Measurements from ENCODE around the gene ZBTB5.
"Not testable (repeated sequence)": the region's sequence is repeated elsewhere in the genome, so short reads cannot be mapped to it uniquely, and the experiment has no call there.

Gene ZBTB5

GRCh38 chr9:37408933-37409710 is 56.1 kb downstream of the ZBTB5 start:
- Histone ChIP-seq H3K36me3 (ENCODE audit: insufficient read depth, low read depth, low read length) (no peaks in the 10 kb centered on the region), H3K27me3 (ENCODE audit: insufficient read depth, low read length) (no peaks in the 10 kb centered on the region), H3K9ac (ENCODE audit: low read depth, low read length) (no peak overlapping the region), H3K27ac (ENCODE audit: low read length) (no peak overlapping the region), H3K4me3 (ENCODE audit: low read length) (no peak overlapping the region), H3K9me3 (ENCODE audit: insufficient read depth, low read depth, low read length) (no peaks in the 10 kb centered on the region), H3K4me1 (ENCODE audit: insufficient read depth, low read length) (0 out of 2 replicates have a peak, but pooled peaks cover 3% of the 10 kb centered on the region)

- Histone ChIP-seq H3K36me3 (ENCODE audit: insufficient read depth, low read depth, low read length) (no peaks in the 10 kb centered on the region), H3K9me3 (ENCODE audit: insufficient read depth, low read depth, low read length) (no peaks in the 10 kb centered on the region), H3K4me3 (ENCODE audit: low read length) (no peak overlapping the region), H3K4me1 (ENCODE audit: insufficient read depth, low read length) (0 out of 2 replicates have a peak, but pooled peaks cover 3% of the 10 kb centered on the region), H3K27me3 (ENCODE audit: insufficient read depth, low read length) (no peaks in the 10 kb centered on the region), H3K9ac (ENCODE audit: low read depth, low read length) (no peak overlapping the region), H3K27ac (ENCODE audit: low read length) (no peak overlapping the region)
These were observed 57.8 kb downstream of the ZBTB5 start for GRCh38 chr9:37407468-37407867.

DNA sequence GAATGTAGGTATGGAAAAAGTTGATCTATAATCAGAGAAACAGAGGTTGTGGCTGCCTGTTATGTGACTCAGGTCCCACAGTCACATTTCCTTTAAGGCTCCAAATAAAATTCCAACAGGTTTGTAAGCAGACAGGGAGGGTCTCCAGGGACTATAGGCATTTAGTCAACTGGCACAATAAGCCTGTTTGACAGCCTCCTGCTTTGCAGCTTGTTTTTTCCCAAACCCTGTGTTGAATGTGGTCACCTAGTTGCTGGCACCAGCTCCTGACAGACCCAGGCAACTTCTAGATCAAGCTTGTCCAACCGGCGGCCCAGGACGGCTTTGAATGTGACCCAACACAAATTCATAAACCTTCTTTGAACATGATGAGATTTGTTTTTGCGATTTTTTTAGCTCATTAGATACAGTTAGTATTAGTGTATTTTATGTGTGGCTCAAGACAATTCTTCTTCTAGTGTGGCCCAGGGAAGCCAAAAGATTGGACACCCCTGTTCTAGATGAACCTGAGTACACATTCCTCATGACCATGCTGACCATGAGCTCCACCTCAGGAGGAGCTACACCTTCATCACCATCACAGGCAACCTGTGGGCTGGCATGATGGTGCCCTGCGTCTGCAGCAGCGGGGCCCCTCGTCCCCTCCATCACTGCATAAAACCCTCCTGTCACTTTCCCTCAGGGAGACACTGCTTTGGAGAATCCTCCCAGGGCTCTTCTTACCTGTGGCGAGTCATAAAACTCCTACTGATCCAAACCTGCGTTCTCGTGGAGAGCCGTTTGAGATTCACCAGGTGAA is 58.4 kb downstream of the ZBTB5 start:
- no peak overlapping the region for H3K9ac ChIP-seq (ENCODE audit: low read depth, low read length)
- no peaks in the 10 kb centered on the region for H3K36me3 ChIP-seq (ENCODE audit: insufficient read depth, low read depth, low read length)
- no peak overlapping the region for H3K4me3 ChIP-seq (ENCODE audit: low read length)
- no peaks in the 10 kb centered on the region for H3K27me3 ChIP-seq (ENCODE audit: insufficient read depth, low read length)
- no peaks in the 10 kb centered on the region for H3K9me3 ChIP-seq (ENCODE audit: insufficient read depth, low read depth, low read length)
- H3K27ac ChIP-seq (ENCODE audit: low read length): no peak overlapping the region
- 0 out of 2 replicates have a peak, but pooled peaks cover 3% of the 10 kb centered on the region for H3K4me1 ChIP-seq (ENCODE audit: insufficient read depth, low read length)

GRCh38 chr9:37405764-37406380 is 59.4 kb downstream of the ZBTB5 start:
- Histone ChIP-seq H3K4me3 (ENCODE audit: low read length) (no peak overlapping the region), H3K27me3 (ENCODE audit: insufficient read depth, low read length) (no peaks in the 10 kb centered on the region), H3K9me3 (ENCODE audit: insufficient read depth, low read depth, low read length) (no peaks in the 10 kb centered on the region), H3K27ac (ENCODE audit: low read length) (no peak overlapping the region), H3K9ac (ENCODE audit: low read depth, low read length) (no peak overlapping the region), H3K36me3 (ENCODE audit: insufficient read depth, low read depth, low read length) (no peaks in the 10 kb centered on the region), H3K4me1 (ENCODE audit: insufficient read depth, low read length) (no peaks in the 10 kb centered on the region)

- Histone ChIP-seq H3K4me3 (ENCODE audit: low read length) (no peak overlapping the region), H3K27me3 (ENCODE audit: insufficient read depth, low read length) (no peaks in the 10 kb centered on the region), H3K4me1 (ENCODE audit: insufficient read depth, low read length) (no peaks in the 10 kb centered on the region), H3K9ac (ENCODE audit: low read depth, low read length) (no peak overlapping the region), H3K36me3 (ENCODE audit: insufficient read depth, low read depth, low read length) (no peaks in the 10 kb centered on the region), H3K27ac (ENCODE audit: low read length) (no peak overlapping the region), H3K9me3 (ENCODE audit: insufficient read depth, low read depth, low read length) (no peaks in the 10 kb centered on the region)
These were observed 59.9 kb downstream of the ZBTB5 start for GRCh38 chr9:37405350-37405749.

- H3K27me3 ChIP-seq (ENCODE audit: insufficient read depth, low read length): no peaks in the 10 kb centered on the region
- H3K4me3 ChIP-seq (ENCODE audit: low read length): no peak overlapping the region
- H3K4me1 ChIP-seq (ENCODE audit: insufficient read depth, low read length): no peaks in the 10 kb centered on the region
- no peak overlapping the region for H3K9ac ChIP-seq (ENCODE audit: low read depth, low read length)
- H3K9me3 ChIP-seq (ENCODE audit: insufficient read depth, low read depth, low read length): no peaks in the 10 kb centered on the region
- H3K27ac ChIP-seq (ENCODE audit: low read length): no peak overlapping the region
- H3K36me3 ChIP-seq (ENCODE audit: insufficient read depth, low read depth, low read length): no peaks in the 10 kb centered on the region
These were observed 60.7 kb downstream of the ZBTB5 start for GRCh38 chr9:37404590-37404989.

DNA sequence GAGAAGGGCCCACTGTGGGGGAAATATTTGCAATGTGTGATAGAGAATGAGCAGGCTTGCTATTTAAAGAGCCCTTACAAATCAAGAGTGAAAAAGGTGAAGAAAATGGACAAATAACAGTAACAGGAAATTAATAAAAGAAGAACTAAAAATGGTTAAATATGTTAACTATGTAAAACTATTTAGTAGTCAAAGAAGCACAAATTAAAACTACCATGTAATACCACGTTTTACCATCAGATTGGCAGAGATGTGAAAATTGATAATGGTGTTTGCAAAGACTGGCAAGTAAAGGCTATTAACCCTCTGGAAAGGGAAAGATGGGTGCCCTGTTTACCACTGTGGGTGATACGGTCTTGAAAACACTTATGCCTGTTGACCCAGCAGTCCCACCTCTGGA is 65.9 kb downstream of the ZBTB5 start:
- no peak overlapping the region for H3K9ac ChIP-seq (ENCODE audit: low read depth, low read length)
- no peaks in the 10 kb centered on the region for H3K27me3 ChIP-seq (ENCODE audit: insufficient read depth, low read length)
- no peaks in the 10 kb centered on the region for H3K4me1 ChIP-seq (ENCODE audit: insufficient read depth, low read length)
- H3K4me3 ChIP-seq (ENCODE audit: low read length): no peak overlapping the region
- no peaks in the 10 kb centered on the region for H3K36me3 ChIP-seq (ENCODE audit: insufficient read depth, low read depth, low read length)
- no peak overlapping the region for H3K27ac ChIP-seq (ENCODE audit: low read length)
- H3K9me3 ChIP-seq (ENCODE audit: insufficient read depth, low read depth, low read length): no peaks in the 10 kb centered on the region

DNA sequence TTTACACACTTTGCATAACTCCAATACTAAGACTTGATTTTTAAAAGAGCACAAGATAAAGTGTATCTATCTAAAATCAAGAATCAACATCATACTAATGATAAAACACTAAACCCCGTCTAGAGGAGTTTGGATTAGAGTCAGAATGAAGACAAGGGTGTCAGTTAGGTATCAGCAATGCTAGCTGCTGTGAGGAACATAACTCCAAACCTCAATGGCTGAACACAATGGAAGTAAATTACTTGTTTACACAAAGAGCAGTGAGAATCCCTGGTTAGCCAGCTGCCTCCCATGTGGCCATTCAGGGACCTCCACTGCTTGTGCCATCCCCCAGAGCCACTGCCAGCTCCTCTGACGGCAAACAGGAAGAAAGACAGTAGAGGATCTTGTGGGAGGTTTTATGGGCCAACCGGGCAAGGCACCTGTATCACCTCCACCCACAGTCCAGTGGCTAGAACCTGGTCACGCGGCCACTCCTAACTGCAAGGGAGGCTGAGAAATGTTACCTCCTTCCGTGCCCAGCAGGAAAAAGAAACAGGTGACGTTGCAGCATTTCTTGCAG is 66.7 kb downstream of the ZBTB5 start:
- Histone ChIP-seq H3K27ac (ENCODE audit: low read length) (no peak overlapping the region), H3K9ac (ENCODE audit: low read depth, low read length) (no peak overlapping the region)

DNA sequence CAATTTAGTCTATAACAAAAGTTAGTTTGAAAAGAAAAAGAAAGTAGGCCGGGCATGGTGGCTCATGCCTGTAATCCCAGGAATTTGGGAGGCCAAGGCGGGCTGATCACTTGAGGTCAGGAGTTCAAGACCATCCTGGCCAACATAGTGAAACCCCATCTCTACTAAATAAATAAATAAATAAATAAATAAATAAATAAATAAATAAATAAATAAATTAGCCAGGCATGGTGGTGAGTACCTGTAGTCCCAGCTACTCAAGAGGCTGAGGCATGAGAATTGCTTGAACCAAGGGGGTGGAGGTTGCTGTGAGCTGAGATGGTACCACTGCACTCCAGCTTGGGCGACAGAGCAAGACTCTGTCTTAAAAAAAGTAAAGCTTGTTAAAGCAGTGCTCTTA is 67.3 kb downstream of the ZBTB5 start:
- H3K9ac ChIP-seq (ENCODE audit: low read depth, low read length); H3K36me3 ChIP-seq (ENCODE audit: insufficient read depth, low read depth, low read length); H3K4me3 ChIP-seq (ENCODE audit: low read length); H3K27me3 ChIP-seq (ENCODE audit: insufficient read depth, low read length); H3K4me1 ChIP-seq (ENCODE audit: insufficient read depth, low read length); H3K9me3 ChIP-seq (ENCODE audit: insufficient read depth, low read depth, low read length); H3K27ac ChIP-seq (ENCODE audit: low read length): not testable (repeated sequence)

More for the DNA sequence above, 66.7 kb downstream of the ZBTB5 start:
- Histone ChIP-seq H3K4me3 (ENCODE audit: low read length) (no peak overlapping the region), H3K27me3 (ENCODE audit: insufficient read depth, low read length) (no peaks in the 10 kb centered on the region), H3K36me3 (ENCODE audit: insufficient read depth, low read depth, low read length) (no peaks in the 10 kb centered on the region), H3K9me3 (ENCODE audit: insufficient read depth, low read depth, low read length) (no peaks in the 10 kb centered on the region), H3K4me1 (ENCODE audit: insufficient read depth, low read length) (no peaks in the 10 kb centered on the region)

DNA sequence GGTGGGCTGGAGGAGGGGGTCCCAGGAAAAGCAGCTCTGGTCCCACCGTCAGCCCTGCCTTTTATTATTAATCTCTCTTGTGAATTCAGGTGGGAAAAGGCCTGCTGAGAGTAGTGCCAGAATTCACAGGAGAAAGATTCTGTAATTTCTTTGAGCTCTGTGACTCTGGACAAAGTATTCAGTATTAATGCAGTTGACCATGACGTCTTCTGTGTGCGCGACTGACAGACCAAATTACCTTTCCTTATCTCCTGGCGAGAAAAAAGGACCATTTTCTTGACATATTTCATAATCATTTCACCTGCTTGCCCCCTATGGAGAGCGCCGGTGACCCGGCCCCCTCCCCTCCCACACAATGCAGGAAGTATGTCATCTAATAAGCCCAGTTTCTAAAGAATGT is 69.6 kb downstream of the ZBTB5 start:
- Histone ChIP-seq H3K4me3 (ENCODE audit: low read length) (no peak overlapping the region), H3K9ac (ENCODE audit: low read depth, low read length) (no peak overlapping the region), H3K9me3 (ENCODE audit: insufficient read depth, low read depth, low read length) (no peaks in the 10 kb centered on the region), H3K4me1 (ENCODE audit: insufficient read depth, low read length) (no peaks in the 10 kb centered on the region), H3K36me3 (ENCODE audit: insufficient read depth, low read depth, low read length) (no peaks in the 10 kb centered on the region), H3K27me3 (ENCODE audit: insufficient read depth, low read length) (no peaks in the 10 kb centered on the region), H3K27ac (ENCODE audit: low read length) (no peak overlapping the region)

DNA sequence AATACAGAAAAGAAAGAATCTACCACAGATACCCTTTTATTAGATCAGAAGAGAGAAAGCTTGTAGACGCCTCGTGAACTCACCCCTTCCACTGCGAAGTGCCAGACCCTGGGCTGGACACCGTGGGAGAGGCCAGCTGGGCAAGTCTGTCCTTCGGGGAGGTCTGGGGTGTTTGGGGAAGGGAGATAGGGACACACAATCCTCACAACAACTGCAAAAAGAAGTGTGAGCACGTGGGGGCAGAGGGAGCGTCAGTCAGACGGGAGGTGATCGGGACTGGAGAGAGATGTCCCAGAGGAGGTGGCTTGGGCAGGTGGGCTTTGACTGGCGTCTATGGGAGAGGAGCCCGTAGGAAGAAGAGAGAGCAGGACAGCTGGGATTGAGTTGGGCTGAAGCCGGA is 70.0 kb downstream of the ZBTB5 start:
- Histone ChIP-seq H3K9me3 (ENCODE audit: insufficient read depth, low read depth, low read length) (no peaks in the 10 kb centered on the region), H3K4me1 (ENCODE audit: insufficient read depth, low read length) (no peaks in the 10 kb centered on the region)

More for the DNA sequence above, 70.0 kb downstream of the ZBTB5 start:
- Histone ChIP-seq H3K4me3 (ENCODE audit: low read length) (no peak overlapping the region), H3K36me3 (ENCODE audit: insufficient read depth, low read depth, low read length) (no peaks in the 10 kb centered on the region), H3K27me3 (ENCODE audit: insufficient read depth, low read length) (no peaks in the 10 kb centered on the region), H3K9ac (ENCODE audit: low read depth, low read length) (no peak overlapping the region), H3K27ac (ENCODE audit: low read length) (no peak overlapping the region)
